ENCODE results near the gene CCDC174.

GRCh38 chr3:14609506-14609905, 42.1 kb upstream of the CCDC174 start:
- TF ChIP-seq CTCF (conservative IDR thresholded peaks at IDR 0.05) = no peak
- no peak for TF ChIP-seq ZFX (IDR thresholded peaks at IDR 0.05)

All from C4-2B (cell line).